GM12878 (cell line): Measurements from ENCODE around the gene RND1. TPM values are rescaled to one million over a fixed set of nuclear protein-coding genes. Genes with fewer than 3 reads are reported as not detected.

ENCODE experiments used
- ATAC-seq: fragments of 200-7000 bp; cut with Tn5 transposase; 3 replicates; pipeline ENCODE4 v1.9.1; 2020; ENCODE audit warnings: mild to moderate bottlenecking, moderate library complexity
- BruUV-seq: library from RNA; stranded (reverse); fragments of 400-500 nt; replicated peaks from 2 replicates; lab custom pipeline; 2021; lab: Mats Ljungman, UMichigan
- CTCF ChIA-PET: fragments of 300-600 bp; sonication (Branson Sonifier 250); formaldehyde crosslinking; extraction: SDS; loops from one replicate; lab custom pipeline; 2021; ENCODE audit warnings: inconsistent platforms; lab: Yijun Ruan, JAX
- POLR2A ChIA-PET: fragments of 350-600 bp; formaldehyde crosslinking; extraction: SDS; loops from one replicate; lab custom pipeline; 2021; ENCODE audit warnings: inconsistent platforms; lab: Charles Lee
- RAD21 ChIA-PET: fragments of 300-600 bp; sonication (Branson Sonifier 250); formaldehyde crosslinking; loops from one replicate; lab custom pipeline; 2023; ENCODE audit warnings: antibody characterized with exemption; ENCODE audit not compliant: unreplicated experiment; lab: Charles Lee
- SMC1A ChIA-PET: fragments of 300-600 bp; sonication (Branson Sonifier 250); formaldehyde crosslinking; loops from one replicate; lab custom pipeline; 2023; ENCODE audit not compliant: unreplicated experiment, uncharacterized antibody; lab: Charles Lee
- DNase-seq: peaks from one replicate; pipeline ENCODE4 v3.0.0-alpha.2; 2011; ENCODE audit warnings: low read depth, low spot score
- FAIRE-seq: peaks from 3 replicates; lab custom pipeline; 2011; peaks lifted over from hg19 to GRCh38; lab: Jason Lieb, UNC
- H2AFZ ChIP-seq: 2 replicates; pipeline ENCODE4 v1.6.0; 2011; ENCODE audit warnings: low read depth, low read length, control low read depth; ENCODE audit not compliant: control insufficient read depth
- H3K27ac ChIP-seq: 2 replicates; pipeline ENCODE4 v1.5.1; 2011; ENCODE audit warnings: control low read depth; ENCODE audit not compliant: control insufficient read depth, insufficient read depth
- H3K27me3 ChIP-seq, 2 experiments: replicated peaks in 1 of 2; 2 replicates each; pipeline versions ENCODE4 v1.6.0 to v1.6.1; 2011; ENCODE audit warnings: low read length in 1 of 2; ENCODE audit not compliant: control insufficient read depth in 2 of 2, insufficient read depth in 2 of 2
- H3K36me3 ChIP-seq, 2 experiments: 2 replicates each; pipeline ENCODE4 v1.5.1; 2011; ENCODE audit warnings: low read length in 1 of 2; ENCODE audit not compliant: control insufficient read depth in 2 of 2, insufficient read depth in 2 of 2
- H3K4me1 ChIP-seq: 2 replicates; pipeline ENCODE4 v1.6.1; 2011; ENCODE audit warnings: mild to moderate bottlenecking, low read length, moderate library complexity, mixed read lengths; ENCODE audit not compliant: control insufficient read depth, insufficient read depth
- H3K4me2 ChIP-seq: 2 replicates; pipeline ENCODE4 v1.6.0; 2011; ENCODE audit warnings: control low read depth; ENCODE audit not compliant: control insufficient read depth, insufficient read depth
- H3K4me3 ChIP-seq: fragments of 200-600 bp; sonication (generic); 2 replicates; pipeline ENCODE4 v1.5.1; 2016
- H3K79me2 ChIP-seq: 2 replicates; pipeline ENCODE4 v1.6.0; 2011; ENCODE audit warnings: low read length; ENCODE audit not compliant: control insufficient read depth, insufficient read depth
- H3K9ac ChIP-seq: 2 replicates; pipeline ENCODE4 v1.8.0; 2011; ENCODE audit warnings: low read length, control low read depth, mixed read lengths; ENCODE audit not compliant: control insufficient read depth, insufficient read depth
- H3K9me3 ChIP-seq: replicated peaks from 3 replicates; pipeline ENCODE4 v1.5.1; 2011; ENCODE audit warnings: mild to moderate bottlenecking, low read length; ENCODE audit not compliant: control insufficient read depth, insufficient read depth
- H4K20me1 ChIP-seq: 2 replicates; pipeline ENCODE4 v1.6.0; 2011; ENCODE audit not compliant: control insufficient read depth, insufficient read depth
- CREB1 ChIP-seq: IDR thresholded peaks from 2 replicates; pipeline ENCODE4 v1.6.1; 2012; ENCODE audit warnings: low read depth, mild to moderate bottlenecking, inconsistent platforms
- EGR1 ChIP-seq, 2 experiments: IDR thresholded peaks; 1 replicate in 1 of 2; 2 replicates in 1 of 2; pipeline ENCODE4 v1.6.1; 2011 to 2012; ENCODE audit warnings: low read depth in 2 of 2, low read length in 2 of 2, borderline replicate concordance in 1 of 2, mild to moderate bottlenecking in 1 of 2, moderate library complexity in 1 of 2
- MTA3 ChIP-seq: IDR thresholded peaks from 2 replicates; pipeline ENCODE4 v1.6.1; 2012; ENCODE audit warnings: low read length, inconsistent platforms, borderline replicate concordance
- NFIC ChIP-seq: IDR thresholded peaks from 2 replicates; pipeline ENCODE4 v1.6.1; 2012; ENCODE audit warnings: low read depth, mild to moderate bottlenecking, inconsistent platforms, low read length, moderate library complexity
- PAX8 ChIP-seq: fragments of 450-650 bp; IDR thresholded peaks from 2 replicates; pipeline ENCODE4 v1.6.1; 2017; ENCODE audit warnings: mild to moderate bottlenecking, moderate library complexity
- SMARCA5 ChIP-seq: fragments of 450-650 bp; IDR thresholded peaks from 2 replicates; pipeline ENCODE4 v1.6.1; 2017; ENCODE audit warnings: mild to moderate bottlenecking
- STAT1 ChIP-seq: fragments of 450-650 bp; conservative IDR thresholded peaks from 2 replicates; pipeline ENCODE4 v1.6.1; 2014; ENCODE audit warnings: antibody characterized with exemption, mild to moderate bottlenecking
- YY1 ChIP-seq: IDR thresholded peaks from 2 replicates; pipeline ENCODE4 v1.6.1; 2011; ENCODE audit warnings: low read depth, mild to moderate bottlenecking, low read length
- WGBS: methylation state at CpG from one replicate; pipeline ENCODE4 v1.1.6; 2016; ENCODE audit warnings: low lambda C conversion rate; ENCODE audit not compliant: insufficient replicate concordance, insufficient coverage; ENCODE audit errors: missing lambda C conversion rate; 5-methylcytosine and 5-hydroxymethylcytosine counted together
- in situ Hi-C: fragments of 300-500 bp; cut with MboI; formaldehyde crosslinking; loops from 9 replicates; pipeline ENCODE4 v1.14.3; 2018; ENCODE audit warnings: mixed read lengths
- intact Hi-C: fragments of 100-400 bp; cut with micrococcal nuclease; formaldehyde crosslinking; loops from one replicate; pipeline ENCODE4 v1.14.2; 2022; ENCODE audit not compliant: unreplicated experiment
- polyA plus RNA-seq, 11 experiments: library from polyadenylated mRNA; depleted of rRNA in 4 of 11; unstranded in 6 of 11; stranded (reverse) in 5 of 11; fragments of >200 nt; fragmentation: Nextera tagmentation in 4 of 11; fragmentation: Illumina TruSeq in 1 of 11; extraction: Ambion mirVana in 4 of 11; extraction: Trizol in 1 of 11; gene quantifications; 1 replicate in 1 of 11; 2 replicates in 10 of 11; pipeline versions ENCODE4 v1.2.1 to v1.2.3, GENCODE V29; 2011 to 2016; ENCODE audit warnings: inconsistent platforms in 2 of 11, missing spikeins in 2 of 11, low read depth in 1 of 11
- total RNA-seq, 4 experiments: library from RNA; depleted of rRNA in 3 of 4; stranded (reverse); fragments of >200 nt in 3 of 4; fragmentation: Illumina TruSeq in 1 of 4; extraction: Trizol in 1 of 4; gene quantifications; 2 replicates each; pipeline versions ENCODE4 v1.2.1 to v1.2.3, GENCODE V29; 2013 to 2021
- TF ChIP-seq, protein P1 (sequence below): fragments of 450-650 bp; formaldehyde crosslinking; IDR thresholded peaks from 2 replicates; pipeline ENCODE4 v1.5.0; 2022; ENCODE audit warnings: mild to moderate bottlenecking, missing genetic modification characterization
- TF ChIP-seq, protein P2 (sequence below): IDR thresholded peaks from 2 replicates; pipeline ENCODE4 v1.6.1; 2012; ENCODE audit warnings: low read depth, low read length, improper control_type of control experiment
- TF ChIP-seq, protein P3 (sequence below): fragments of 150-350 bp; IDR thresholded peaks from 2 replicates; pipeline ENCODE4 v1.6.1; 2014; ENCODE audit warnings: mild to moderate bottlenecking, low read depth, low read length

Gene RND1
- total and polyA plus RNA-seq, 10 of the 15 experiments (the other 5 are each of a cell fraction or from before 2014, with no cell fraction given), result 0.24 to 5.1 (median 1.5) TPM

DNA sequence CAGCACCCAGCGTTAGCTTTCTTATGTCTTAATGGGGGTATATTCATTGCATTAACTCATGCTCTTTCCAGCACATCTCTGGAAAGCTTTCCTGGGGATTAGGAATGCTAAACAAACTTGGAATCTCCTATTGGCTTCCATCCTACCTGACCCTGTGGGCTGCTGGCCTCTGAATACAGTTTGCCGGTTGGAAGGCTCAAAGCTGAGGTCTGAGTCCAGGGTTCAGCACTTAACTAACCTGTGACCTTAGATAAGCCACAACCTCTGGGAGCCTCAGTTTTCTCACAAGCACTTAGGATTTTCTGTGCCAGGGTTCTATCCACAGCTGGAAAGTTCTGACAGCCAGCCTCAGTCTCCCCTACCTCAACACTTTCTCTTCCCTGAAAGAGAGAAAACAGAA, 12.9 kb upstream of the RND1 start:
- Histone ChIP-seq H3K9ac (no peak overlapping the region), H3K27ac (no peak overlapping the region), H3K36me3 (no peaks in the 10 kb centered on the region), H3K27me3 (peaks cover 4 to 12% of the 10 kb centered on the region in 2 experiments; a peak in 3 of 4 replicates), H2AFZ (no peak overlapping the region), H3K79me2 (no peaks in the 10 kb centered on the region), H4K20me1 (no peaks in the 10 kb centered on the region), H3K4me2 (no peak overlapping the region), H3K9me3 (no peaks in the 10 kb centered on the region), H3K4me1 (no peaks in the 10 kb centered on the region), H3K4me3 (no peak overlapping the region)
- ATAC-seq, result no peak
- POLR2A ChIA-PET, result interaction anchor here (0.9 kb wide), 1 partner anchor 13 kb away, joined by 4 read pairs; the partner anchor contains the start of gene RND1
- intact Hi-C loops (loop anchor here (5.0 kb wide), 1 partner anchor 726 kb away; no protein-coding TSS in a partner anchor), in situ Hi-C loops (no loop called here)
- BruUV-seq, result no TSS peak
- SMC1A ChIA-PET, result interaction anchor here (0.8 to 0.9 kb wide), 2 partner anchors 22 to 24 kb away, joined by 3 read pairs; no protein-coding TSS in a partner anchor
- TF ChIP-seq NFIC (no peak), YY1 (no peak), EGR1 (IDR thresholded peaks at IDR 0.05; ENCODE audit: borderline replicate concordance in 1 of 2, low read depth in 2 of 2, low read length in 2 of 2) (no peak), SMARCA5 (no peak), CREB1 (no peak), PAX8 (no peak), STAT1 (no peak), MTA3 (no peak)
- TF ChIP-seq, protein P1, sequence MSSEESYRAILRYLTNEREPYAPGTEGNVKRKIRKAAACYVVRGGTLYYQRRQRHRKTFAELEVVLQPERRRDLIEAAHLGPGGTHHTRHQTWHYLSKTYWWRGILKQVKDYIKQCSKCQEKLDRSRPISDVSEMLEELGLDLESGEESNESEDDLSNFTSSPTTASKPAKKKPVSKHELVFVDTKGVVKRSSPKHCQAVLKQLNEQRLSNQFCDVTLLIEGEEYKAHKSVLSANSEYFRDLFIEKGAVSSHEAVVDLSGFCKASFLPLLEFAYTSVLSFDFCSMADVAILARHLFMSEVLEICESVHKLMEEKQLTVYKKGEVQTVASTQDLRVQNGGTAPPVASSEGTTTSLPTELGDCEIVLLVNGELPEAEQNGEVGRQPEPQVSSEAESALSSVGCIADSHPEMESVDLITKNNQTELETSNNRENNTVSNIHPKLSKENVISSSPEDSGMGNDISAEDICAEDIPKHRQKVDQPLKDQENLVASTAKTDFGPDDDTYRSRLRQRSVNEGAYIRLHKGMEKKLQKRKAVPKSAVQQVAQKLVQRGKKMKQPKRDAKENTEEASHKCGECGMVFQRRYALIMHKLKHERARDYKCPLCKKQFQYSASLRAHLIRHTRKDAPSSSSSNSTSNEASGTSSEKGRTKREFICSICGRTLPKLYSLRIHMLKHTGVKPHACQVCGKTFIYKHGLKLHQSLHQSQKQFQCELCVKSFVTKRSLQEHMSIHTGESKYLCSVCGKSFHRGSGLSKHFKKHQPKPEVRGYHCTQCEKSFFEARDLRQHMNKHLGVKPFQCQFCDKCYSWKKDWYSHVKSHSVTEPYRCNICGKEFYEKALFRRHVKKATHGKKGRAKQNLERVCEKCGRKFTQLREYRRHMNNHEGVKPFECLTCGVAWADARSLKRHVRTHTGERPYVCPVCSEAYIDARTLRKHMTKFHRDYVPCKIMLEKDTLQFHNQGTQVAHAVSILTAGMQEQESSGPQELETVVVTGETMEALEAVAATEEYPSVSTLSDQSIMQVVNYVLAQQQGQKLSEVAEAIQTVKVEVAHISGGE (CRISPR knock-in tag), result no peak
- TF ChIP-seq, protein P2, sequence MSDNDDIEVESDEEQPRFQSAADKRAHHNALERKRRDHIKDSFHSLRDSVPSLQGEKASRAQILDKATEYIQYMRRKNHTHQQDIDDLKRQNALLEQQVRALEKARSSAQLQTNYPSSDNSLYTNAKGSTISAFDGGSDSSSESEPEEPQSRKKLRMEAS, result no peak
- TF ChIP-seq, protein P3, sequence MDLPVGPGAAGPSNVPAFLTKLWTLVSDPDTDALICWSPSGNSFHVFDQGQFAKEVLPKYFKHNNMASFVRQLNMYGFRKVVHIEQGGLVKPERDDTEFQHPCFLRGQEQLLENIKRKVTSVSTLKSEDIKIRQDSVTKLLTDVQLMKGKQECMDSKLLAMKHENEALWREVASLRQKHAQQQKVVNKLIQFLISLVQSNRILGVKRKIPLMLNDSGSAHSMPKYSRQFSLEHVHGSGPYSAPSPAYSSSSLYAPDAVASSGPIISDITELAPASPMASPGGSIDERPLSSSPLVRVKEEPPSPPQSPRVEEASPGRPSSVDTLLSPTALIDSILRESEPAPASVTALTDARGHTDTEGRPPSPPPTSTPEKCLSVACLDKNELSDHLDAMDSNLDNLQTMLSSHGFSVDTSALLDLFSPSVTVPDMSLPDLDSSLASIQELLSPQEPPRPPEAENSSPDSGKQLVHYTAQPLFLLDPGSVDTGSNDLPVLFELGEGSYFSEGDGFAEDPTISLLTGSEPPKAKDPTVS, result no peak
- DNase-seq, result no peak
- CTCF ChIA-PET, result interaction anchor here (1.5 to 2.9 kb wide), 4 partner anchors 12 to 26 kb away, joined by 4 to 10 read pairs (median 4); partner anchors contain the start of gene RND1
- FAIRE-seq, result no peak
- RAD21 ChIA-PET, result no interaction called here
- 92% methylated on average over 2 of the region's 2 CpGs for WGBS
